IMR-90 (cell line): ENCODE measurements around the gene PARP16.

Experiments
- BHLHE40 ChIP-seq: fragments of 150-350 bp; IDR thresholded peaks from 2 replicates; pipeline ENCODE4 v1.6.1; 2016; ENCODE audit warnings: mild to moderate bottlenecking, low read depth, low read length
- FOS ChIP-seq: fragments of 150-350 bp; IDR thresholded peaks from 2 replicates; pipeline ENCODE4 v1.6.1; 2016; ENCODE audit warnings: low read depth, low read length
- POLR2A ChIP-seq: IDR thresholded peaks from 2 replicates; pipeline ENCODE4 v1.6.1; 2012; ENCODE audit warnings: mild to moderate bottlenecking, low read depth, low read length
- RCOR1 ChIP-seq: IDR thresholded peaks from 2 replicates; pipeline ENCODE4 v1.6.1; 2012; ENCODE audit warnings: mild to moderate bottlenecking, low read length, improper control_type of control experiment; ENCODE audit not compliant: insufficient replicate concordance
- RFX5 ChIP-seq: IDR thresholded peaks from 2 replicates; pipeline ENCODE4 v1.8.0; 2012; ENCODE audit warnings: low read depth, mild to moderate bottlenecking, low read length, moderate library complexity
- TF ChIP-seq, protein P1 (sequence below): conservative IDR thresholded peaks from 2 replicates; pipeline ENCODE4 v1.5.1; 2012; ENCODE audit warnings: mild to moderate bottlenecking, low read depth, low read length, improper control_type of control experiment
- TF ChIP-seq, protein P2 (sequence below): fragments of 150-350 bp; IDR thresholded peaks from 2 replicates; pipeline ENCODE4 v1.6.1; 2017; ENCODE audit warnings: mild to moderate bottlenecking, antibody characterized with exemption, low read length, low read depth
- TF ChIP-seq, protein P3 (sequence below): fragments of 150-350 bp; IDR thresholded peaks from 2 replicates; pipeline ENCODE4 v1.6.1; 2016; ENCODE audit warnings: low read depth, mild to moderate bottlenecking, low read length, moderate library complexity, borderline replicate concordance

DNA sequence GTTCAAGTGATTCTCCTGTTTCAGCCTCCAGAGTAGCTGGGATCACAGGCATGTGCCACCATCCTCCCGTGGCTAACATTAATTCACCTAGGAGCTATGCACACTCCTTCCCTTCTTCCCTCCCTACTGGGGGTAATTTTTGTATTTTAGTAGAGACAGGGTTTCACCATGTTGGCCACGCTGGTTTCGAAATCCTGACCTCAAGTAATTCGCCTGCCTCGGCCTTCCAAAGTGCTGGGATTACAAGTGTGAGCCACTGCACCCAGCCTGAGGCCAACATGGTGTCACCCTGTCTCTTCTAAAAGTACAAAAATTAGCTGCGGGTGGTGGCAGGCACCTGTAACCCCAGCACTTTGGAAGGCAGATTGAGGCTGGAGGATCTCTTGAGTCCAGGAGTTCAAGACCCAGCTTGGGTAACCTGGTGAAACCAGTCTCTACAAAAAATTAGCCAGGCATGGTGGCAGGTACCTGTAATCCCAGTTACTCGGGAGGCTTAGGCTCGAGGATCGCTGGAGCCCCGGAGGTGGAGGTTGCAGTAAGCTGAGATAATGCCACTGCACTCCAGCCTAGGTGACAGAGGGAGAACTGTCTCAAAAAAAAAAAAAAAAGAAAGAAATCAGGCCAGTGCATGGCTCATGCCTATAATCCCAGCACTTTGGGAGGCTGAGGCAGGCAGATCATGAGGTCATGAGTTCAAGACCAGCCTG lies 23.9 kb upstream of the PARP16 start:
- TF ChIP-seq, protein P1, sequence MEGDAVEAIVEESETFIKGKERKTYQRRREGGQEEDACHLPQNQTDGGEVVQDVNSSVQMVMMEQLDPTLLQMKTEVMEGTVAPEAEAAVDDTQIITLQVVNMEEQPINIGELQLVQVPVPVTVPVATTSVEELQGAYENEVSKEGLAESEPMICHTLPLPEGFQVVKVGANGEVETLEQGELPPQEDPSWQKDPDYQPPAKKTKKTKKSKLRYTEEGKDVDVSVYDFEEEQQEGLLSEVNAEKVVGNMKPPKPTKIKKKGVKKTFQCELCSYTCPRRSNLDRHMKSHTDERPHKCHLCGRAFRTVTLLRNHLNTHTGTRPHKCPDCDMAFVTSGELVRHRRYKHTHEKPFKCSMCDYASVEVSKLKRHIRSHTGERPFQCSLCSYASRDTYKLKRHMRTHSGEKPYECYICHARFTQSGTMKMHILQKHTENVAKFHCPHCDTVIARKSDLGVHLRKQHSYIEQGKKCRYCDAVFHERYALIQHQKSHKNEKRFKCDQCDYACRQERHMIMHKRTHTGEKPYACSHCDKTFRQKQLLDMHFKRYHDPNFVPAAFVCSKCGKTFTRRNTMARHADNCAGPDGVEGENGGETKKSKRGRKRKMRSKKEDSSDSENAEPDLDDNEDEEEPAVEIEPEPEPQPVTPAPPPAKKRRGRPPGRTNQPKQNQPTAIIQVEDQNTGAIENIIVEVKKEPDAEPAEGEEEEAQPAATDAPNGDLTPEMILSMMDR: no peak
- TF ChIP-seq BHLHE40 (no peak), POLR2A (no peak), RFX5 (no peak), RCOR1 (no peak), FOS (no peak)
- TF ChIP-seq, protein P2, sequence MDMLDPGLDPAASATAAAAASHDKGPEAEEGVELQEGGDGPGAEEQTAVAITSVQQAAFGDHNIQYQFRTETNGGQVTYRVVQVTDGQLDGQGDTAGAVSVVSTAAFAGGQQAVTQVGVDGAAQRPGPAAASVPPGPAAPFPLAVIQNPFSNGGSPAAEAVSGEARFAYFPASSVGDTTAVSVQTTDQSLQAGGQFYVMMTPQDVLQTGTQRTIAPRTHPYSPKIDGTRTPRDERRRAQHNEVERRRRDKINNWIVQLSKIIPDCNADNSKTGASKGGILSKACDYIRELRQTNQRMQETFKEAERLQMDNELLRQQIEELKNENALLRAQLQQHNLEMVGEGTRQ: no peak
- TF ChIP-seq, protein P3, sequence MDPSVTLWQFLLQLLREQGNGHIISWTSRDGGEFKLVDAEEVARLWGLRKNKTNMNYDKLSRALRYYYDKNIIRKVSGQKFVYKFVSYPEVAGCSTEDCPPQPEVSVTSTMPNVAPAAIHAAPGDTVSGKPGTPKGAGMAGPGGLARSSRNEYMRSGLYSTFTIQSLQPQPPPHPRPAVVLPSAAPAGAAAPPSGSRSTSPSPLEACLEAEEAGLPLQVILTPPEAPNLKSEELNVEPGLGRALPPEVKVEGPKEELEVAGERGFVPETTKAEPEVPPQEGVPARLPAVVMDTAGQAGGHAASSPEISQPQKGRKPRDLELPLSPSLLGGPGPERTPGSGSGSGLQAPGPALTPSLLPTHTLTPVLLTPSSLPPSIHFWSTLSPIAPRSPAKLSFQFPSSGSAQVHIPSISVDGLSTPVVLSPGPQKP: no peak
